ENCODE data around the gene NUDT4. TPM values are rescaled to one million over a fixed set of nuclear protein-coding genes. Genes with fewer than 3 reads are reported as not detected.
"Not testable (repeated sequence)": the region's sequence is repeated elsewhere in the genome, so short reads cannot be mapped to it uniquely, and the experiment has no call there.

The NUDT4 gene
- total RNA-seq, 4 donors from 2014 or later, result 54.4 to 84.3 (median 69.9) TPM

GRCh38 chr12:93390031-93390430 lies 12.3 kb downstream of the NUDT4 start:
- H3K27ac ChIP-seq, result no peak overlapping the region
- no peak for TF ChIP-seq POLR2A (IDR thresholded peaks at IDR 0.05)
- TF ChIP-seq CTCF (IDR thresholded peaks at IDR 0.05), result no peak
- no peak for TF ChIP-seq EP300 (IDR thresholded peaks at IDR 0.05)
- H3K4me1 ChIP-seq, result peaks cover 0 to 36% (median 11%) of the 10 kb centered on the region in 4 donors
- no peak overlapping the region for H3K4me3 ChIP-seq
- peaks cover 0 to 5% (median 0%) of the 10 kb centered on the region in 3 donors for H3K36me3 ChIP-seq
- H3K27me3 ChIP-seq, result no peaks in the 10 kb centered on the region
- WGBS, 2 donors, result 51 to 55% methylated on average over 5 of the region's 5 CpGs
- H3K9me3 ChIP-seq, result no peaks in the 10 kb centered on the region
- DNase-seq (ENCODE audit: low spot score in 2 of 2), result no peak

GRCh38 chr12:93390549-93391297 lies 13.0 kb downstream of the NUDT4 start:
- 76 to 80% methylated on average over 5 of the region's 5 CpGs for WGBS, 2 donors
- no peak for DNase-seq (ENCODE audit: low spot score in 2 of 2)
- Histone ChIP-seq H3K4me1 (peaks cover 0 to 30% (median 8%) of the 10 kb centered on the region in 4 donors), H3K27ac (no peak overlapping the region), H3K4me3 (no peak overlapping the region), H3K36me3 (peaks cover 0 to 11% (median 0%) of the 10 kb centered on the region in 3 donors), H3K9me3 (no peaks in the 10 kb centered on the region), H3K27me3 (no peaks in the 10 kb centered on the region)
- TF ChIP-seq CTCF (IDR thresholded peaks at IDR 0.05) (no peak), EP300 (IDR thresholded peaks at IDR 0.05) (no peak), POLR2A (IDR thresholded peaks at IDR 0.05) (no peak)

- Histone ChIP-seq H3K4me3 (no peak overlapping the region), H3K4me1 (peaks cover 0 to 30% (median 5%) of the 10 kb centered on the region in 4 donors)
These were observed 15.7 kb downstream of the NUDT4 start for GRCh38 chr12:93393425-93393824.

GRCh38 chr12:93397412-93397811 lies 19.7 kb downstream of the NUDT4 start:
- WGBS, 2 donors, result 69 to 72% methylated on average over 12 of the region's 12 CpGs
- H3K27ac ChIP-seq, result no peak overlapping the region
- H3K27me3 ChIP-seq, result no peaks in the 10 kb centered on the region
- H3K9me3 ChIP-seq, result no peaks in the 10 kb centered on the region
- no peak for DNase-seq (ENCODE audit: low spot score in 2 of 2)
- no peak overlapping the region for H3K4me3 ChIP-seq
- peaks cover 0 to 5% (median 0%) of the 10 kb centered on the region in 4 donors for H3K4me1 ChIP-seq
- TF ChIP-seq POLR2A (IDR thresholded peaks at IDR 0.05) (no peak), EP300 (IDR thresholded peaks at IDR 0.05) (no peak), CTCF (IDR thresholded peaks at IDR 0.05) (no peak)
- H3K36me3 ChIP-seq, result peaks cover 0 to 32% (median 0%) of the 10 kb centered on the region in 3 donors

More at GRCh38 chr12:93393425-93393824, 15.7 kb downstream of the NUDT4 start:
- DNase-seq (ENCODE audit: low spot score in 2 of 2), result no peak
- WGBS, 2 donors, result 46 to 53% methylated on average over 2 of the region's 2 CpGs
- Histone ChIP-seq H3K27ac (no peak overlapping the region), H3K9me3 (no peaks in the 10 kb centered on the region), H3K27me3 (no peaks in the 10 kb centered on the region), H3K36me3 (peaks cover 0 to 29% (median 0%) of the 10 kb centered on the region in 3 donors)
- TF ChIP-seq CTCF (IDR thresholded peaks at IDR 0.05) (no peak), EP300 (IDR thresholded peaks at IDR 0.05) (no peak)

- WGBS, 2 donors, result 7% methylated on average over 2 of the region's 5 CpGs
- not testable (repeated sequence) for H3K4me3 ChIP-seq; H3K27ac ChIP-seq; H3K4me1 ChIP-seq; H3K9me3 ChIP-seq; H3K27me3 ChIP-seq; DNase-seq (ENCODE audit: low spot score in 2 of 2)
- H3K36me3 ChIP-seq, result peaks cover 0 to 45% (median 0%) of the 10 kb centered on the region in 3 donors
These were observed 21.6 kb downstream of the NUDT4 start for GRCh38 chr12:93399183-93399863.

Measured in tibial nerve (tissue), 4 donors.